Skeletal muscle satellite cell (primary cell): Measurements from ENCODE around the gene CEP63.

ENCODE experiments used
- H3K27me3 ChIP-seq: 2 replicates; pipeline ENCODE4 v1.7.0; 2013; ENCODE audit warnings: low read length; ENCODE audit not compliant: control insufficient read depth, insufficient read depth
- H3K36me3 ChIP-seq: 2 replicates; pipeline ENCODE4 v1.7.0; 2013; ENCODE audit warnings: mild to moderate bottlenecking, control low read depth, low read length; ENCODE audit not compliant: insufficient read depth
- H3K4me1 ChIP-seq: 2 replicates; pipeline ENCODE4 v1.7.0; 2013; ENCODE audit warnings: low read length; ENCODE audit not compliant: control insufficient read depth, insufficient read depth
- H3K4me2 ChIP-seq: 2 replicates; pipeline ENCODE4 v1.7.0; 2013; ENCODE audit warnings: mild to moderate bottlenecking, low read length
- H3K4me3 ChIP-seq: 2 replicates; pipeline ENCODE4 v1.7.0; 2013; ENCODE audit warnings: low read length
- H3K9ac ChIP-seq: 2 replicates; pipeline ENCODE4 v1.7.0; 2013; ENCODE audit warnings: mild to moderate bottlenecking, low read depth, low read length, moderate library complexity
- H3K9me3 ChIP-seq: replicated peaks from 2 replicates; pipeline ENCODE4 v1.7.0; 2013; ENCODE audit warnings: mild to moderate bottlenecking, control low read depth, low read length

The CEP63 gene

GRCh38 chr3:134603480-134603879 is 117.6 kb downstream of the CEP63 start:
- no peaks in the 10 kb centered on the region for H3K9me3 ChIP-seq
- H3K4me3 ChIP-seq: no peak overlapping the region
- H3K4me1 ChIP-seq: peaks cover 9% of the 10 kb centered on the region
- no peak overlapping the region for H3K4me2 ChIP-seq
- no peaks in the 10 kb centered on the region for H3K36me3 ChIP-seq
- H3K27me3 ChIP-seq: peaks cover 42% of the 10 kb centered on the region
- no peak overlapping the region for H3K9ac ChIP-seq

GRCh38 chr3:134603956-134604355 is 118.1 kb downstream of the CEP63 start:
- no peak overlapping the region for H3K4me3 ChIP-seq
- H3K36me3 ChIP-seq: no peaks in the 10 kb centered on the region
- H3K4me2 ChIP-seq: no peak overlapping the region
- H3K4me1 ChIP-seq: peaks cover 9% of the 10 kb centered on the region
- no peak overlapping the region for H3K9ac ChIP-seq
- H3K9me3 ChIP-seq: no peaks in the 10 kb centered on the region
- H3K27me3 ChIP-seq: peaks cover 45% of the 10 kb centered on the region

- Histone ChIP-seq H3K36me3 (no peaks in the 10 kb centered on the region), H3K9me3 (no peaks in the 10 kb centered on the region), H3K9ac (no peak overlapping the region), H3K27me3 (peaks cover 45% of the 10 kb centered on the region), H3K4me1 (peaks cover 5% of the 10 kb centered on the region), H3K4me3 (no peak overlapping the region), H3K4me2 (no peak overlapping the region)
Observed at GRCh38 chr3:134605556-134605955, 119.7 kb downstream of the CEP63 start.

- Histone ChIP-seq H3K4me2 (no peak overlapping the region), H3K27me3 (peaks cover 49% of the 10 kb centered on the region), H3K9me3 (no peaks in the 10 kb centered on the region), H3K9ac (no peak overlapping the region), H3K4me1 (no peaks in the 10 kb centered on the region), H3K36me3 (no peaks in the 10 kb centered on the region), H3K4me3 (no peak overlapping the region)
Observed at GRCh38 chr3:134606033-134607025, 120.5 kb downstream of the CEP63 start.

- H3K4me2 ChIP-seq: no peak overlapping the region
- no peaks in the 10 kb centered on the region for H3K36me3 ChIP-seq
- H3K9me3 ChIP-seq: no peaks in the 10 kb centered on the region
- H3K4me3 ChIP-seq: no peak overlapping the region
- no peaks in the 10 kb centered on the region for H3K4me1 ChIP-seq
- H3K27me3 ChIP-seq: peaks cover 51% of the 10 kb centered on the region
- no peak overlapping the region for H3K9ac ChIP-seq
Observed at GRCh38 chr3:134607054-134608022, 121.5 kb downstream of the CEP63 start.

- no peaks in the 10 kb centered on the region for H3K9me3 ChIP-seq
- no peak overlapping the region for H3K4me3 ChIP-seq
- no peaks in the 10 kb centered on the region for H3K36me3 ChIP-seq
- H3K27me3 ChIP-seq: peaks cover 48% of the 10 kb centered on the region
- H3K4me1 ChIP-seq: no peaks in the 10 kb centered on the region
- no peak overlapping the region for H3K4me2 ChIP-seq
- H3K9ac ChIP-seq: no peak overlapping the region
Observed at GRCh38 chr3:134608023-134608770, 122.3 kb downstream of the CEP63 start.

- no peaks in the 10 kb centered on the region for H3K9me3 ChIP-seq
- H3K27me3 ChIP-seq: peaks cover 48% of the 10 kb centered on the region
- H3K4me1 ChIP-seq: no peaks in the 10 kb centered on the region
- H3K9ac ChIP-seq: no peak overlapping the region
- no peak overlapping the region for H3K4me2 ChIP-seq
- no peak overlapping the region for H3K4me3 ChIP-seq
- no peaks in the 10 kb centered on the region for H3K36me3 ChIP-seq
Observed at GRCh38 chr3:134608771-134609435, 123.0 kb downstream of the CEP63 start.

- Histone ChIP-seq H3K9me3 (no peaks in the 10 kb centered on the region), H3K4me1 (no peaks in the 10 kb centered on the region), H3K4me2 (no peak overlapping the region), H3K36me3 (no peaks in the 10 kb centered on the region), H3K4me3 (no peak overlapping the region), H3K9ac (no peak overlapping the region), H3K27me3 (peaks cover 38% of the 10 kb centered on the region)
Observed at GRCh38 chr3:134609821-134610431, 124.1 kb downstream of the CEP63 start.

GRCh38 chr3:134610432-134611385 is 124.9 kb downstream of the CEP63 start:
- H3K27me3 ChIP-seq: peaks cover 30% of the 10 kb centered on the region
- H3K4me1 ChIP-seq: no peaks in the 10 kb centered on the region
- no peaks in the 10 kb centered on the region for H3K36me3 ChIP-seq
- no peaks in the 10 kb centered on the region for H3K9me3 ChIP-seq
- H3K4me3 ChIP-seq: no peak overlapping the region
- no peak overlapping the region for H3K4me2 ChIP-seq
- H3K9ac ChIP-seq: no peak overlapping the region
